ENCODE results near the gene SORCS2. TPM values are rescaled to one million over a fixed set of nuclear protein-coding genes. Genes with fewer than 3 reads are reported as not detected.

Gene SORCS2
- total RNA-seq, 4 donors from 2014 or later, result 2.0 to 7.4 (median 3.6) TPM

GRCh38 chr4:7393601-7394575 is 201.6 kb downstream of the SORCS2 start:
- WGBS, 2 donors (ENCODE audit: low coverage in 1 of 2), result 74 to 89% methylated on average over 14 to 17 of the region's 29 CpGs
- H3K4me3 ChIP-seq, result no peak overlapping the region
- TF ChIP-seq POLR2AphosphoS5 (IDR thresholded peaks at IDR 0.05) (no peak), EP300 (IDR thresholded peaks at IDR 0.05) (no peak), CTCF (IDR thresholded peaks at IDR 0.05) (no peak), POLR2A (IDR thresholded peaks at IDR 0.05) (no peak)
- ATAC-seq, result no peak
- peaks cover 0 to 24% (median 0%) of the 10 kb centered on the region in 3 donors for H3K4me1 ChIP-seq
- no peaks in the 10 kb centered on the region for H3K9me3 ChIP-seq
- H3K27ac ChIP-seq, result no peak overlapping the region
- no peaks in the 10 kb centered on the region for H3K36me3 ChIP-seq
- H3K27me3 ChIP-seq, result no peaks in the 10 kb centered on the region

GRCh38 chr4:7394681-7395451 is 202.5 kb downstream of the SORCS2 start:
- Histone ChIP-seq H3K4me3 (no peak overlapping the region), H3K27me3 (no peaks in the 10 kb centered on the region), H3K4me1 (peaks cover 0 to 25% (median 0%) of the 10 kb centered on the region in 3 donors), H3K27ac (no peak overlapping the region), H3K9me3 (no peaks in the 10 kb centered on the region), H3K36me3 (no peaks in the 10 kb centered on the region)
- no peak for ATAC-seq
- TF ChIP-seq CTCF (IDR thresholded peaks at IDR 0.05) (no peak), POLR2A (IDR thresholded peaks at IDR 0.05) (no peak), EP300 (IDR thresholded peaks at IDR 0.05) (no peak), POLR2AphosphoS5 (IDR thresholded peaks at IDR 0.05) (no peak)
- 79 to 91% methylated on average over 4 to 8 of the region's 21 CpGs for WGBS, 2 donors (ENCODE audit: low coverage in 1 of 2)

GRCh38 chr4:7395645-7396044 is 203.3 kb downstream of the SORCS2 start:
- no peak for ATAC-seq
- Histone ChIP-seq H3K27ac (no peak overlapping the region), H3K4me3 (no peak overlapping the region), H3K9me3 (no peaks in the 10 kb centered on the region), H3K4me1 (peaks cover 0 to 25% (median 0%) of the 10 kb centered on the region in 3 donors), H3K36me3 (no peaks in the 10 kb centered on the region), H3K27me3 (no peaks in the 10 kb centered on the region)
- no peak for TF ChIP-seq POLR2AphosphoS5 (IDR thresholded peaks at IDR 0.05)
- TF ChIP-seq CTCF (IDR thresholded peaks at IDR 0.05), result no peak
- TF ChIP-seq POLR2A (IDR thresholded peaks at IDR 0.05), result no peak
- no peak for TF ChIP-seq EP300 (IDR thresholded peaks at IDR 0.05)
- WGBS, 2 donors (ENCODE audit: low coverage in 1 of 2), result 76 to 84% methylated on average over 6 of the region's 8 CpGs

GRCh38 chr4:7396186-7396910 is 204.0 kb downstream of the SORCS2 start:
- H3K4me3 ChIP-seq, result no peak overlapping the region
- H3K4me1 ChIP-seq, result peaks cover 0 to 25% (median 0%) of the 10 kb centered on the region in 3 donors
- H3K27me3 ChIP-seq, result no peaks in the 10 kb centered on the region
- no peaks in the 10 kb centered on the region for H3K36me3 ChIP-seq
- no peak overlapping the region for H3K27ac ChIP-seq
- H3K9me3 ChIP-seq, result no peaks in the 10 kb centered on the region
- 80 to 88% methylated on average over 9 to 10 of the region's 14 CpGs for WGBS, 2 donors (ENCODE audit: low coverage in 1 of 2)
- TF ChIP-seq EP300 (IDR thresholded peaks at IDR 0.05) (no peak), CTCF (IDR thresholded peaks at IDR 0.05) (no peak), POLR2A (IDR thresholded peaks at IDR 0.05) (no peak), POLR2AphosphoS5 (IDR thresholded peaks at IDR 0.05) (no peak)
- ATAC-seq, result no peak
